H9 (cell line): ENCODE results near the gene GPD1. TPM values are rescaled to one million over a fixed set of nuclear protein-coding genes. Genes with fewer than 3 reads are reported as not detected.

Experiments
- DNase-seq: peaks from one replicate; pipeline ENCODE4 v3.0.0-alpha.2; 2017
- H2AFZ ChIP-seq: one replicate; pipeline ENCODE4 v1.6.1; 2013; ENCODE audit warnings: mild to moderate bottlenecking, low read length, control low read depth, moderate library complexity
- H2AK5ac ChIP-seq: 2 replicates; pipeline ENCODE4 v1.6.1; 2013; ENCODE audit warnings: low read length, control low read depth, mixed read lengths; ENCODE audit not compliant: insufficient read length
- H2BK120ac ChIP-seq: one replicate; pipeline ENCODE4 v1.6.1; 2013; ENCODE audit warnings: low read depth, mild to moderate bottlenecking, low read length, control low read depth, inconsistent platforms; ENCODE audit not compliant: poor library complexity, severe bottlenecking
- H2BK12ac ChIP-seq: 2 replicates; pipeline ENCODE4 v1.6.1; 2013; ENCODE audit warnings: low read length, control low read depth, mixed read lengths, low read depth; ENCODE audit not compliant: insufficient read length
- H2BK15ac ChIP-seq: 2 replicates; pipeline ENCODE4 v1.6.1; 2013; ENCODE audit warnings: low read depth, low read length, control low read depth
- H2BK20ac ChIP-seq: one replicate; pipeline ENCODE4 v1.6.1; 2013; ENCODE audit warnings: low read depth, mild to moderate bottlenecking, low read length, control low read depth, inconsistent platforms; ENCODE audit not compliant: poor library complexity, severe bottlenecking
- H2BK5ac ChIP-seq: 2 replicates; pipeline ENCODE4 v1.6.1; 2013; ENCODE audit warnings: low read length, control low read depth, mixed read lengths; ENCODE audit not compliant: insufficient read length
- H3K14ac ChIP-seq: 2 replicates; pipeline ENCODE4 v1.6.1; 2013; ENCODE audit warnings: low read length, control low read depth; ENCODE audit not compliant: insufficient read depth
- H3K18ac ChIP-seq: 2 replicates; pipeline ENCODE4 v1.6.1; 2013; ENCODE audit warnings: low read depth, mild to moderate bottlenecking, mixed read lengths, low read length, control low read depth; ENCODE audit not compliant: insufficient read length
- H3K23ac ChIP-seq: 2 replicates; pipeline ENCODE4 v1.6.1; 2013; ENCODE audit warnings: low read length, control low read depth, mixed read lengths, low read depth; ENCODE audit not compliant: insufficient read length
- H3K23me2 ChIP-seq: 2 replicates; pipeline ENCODE4 v1.6.1; 2013; ENCODE audit warnings: low read depth, mild to moderate bottlenecking, mixed read lengths, low read length, control low read depth; ENCODE audit not compliant: insufficient read length, poor library complexity, severe bottlenecking
- H3K27ac ChIP-seq: 2 replicates; pipeline ENCODE4 v1.5.1; 2013; ENCODE audit warnings: low read length, control low read depth, mixed read lengths, low read depth; ENCODE audit not compliant: insufficient read length
- H3K27me3 ChIP-seq: 2 replicates; pipeline ENCODE4 v1.6.1; 2013; ENCODE audit warnings: low read length, control low read depth, inconsistent platforms; ENCODE audit not compliant: insufficient read depth
- H3K4ac ChIP-seq: 2 replicates; pipeline ENCODE4 v1.6.1; 2013; ENCODE audit warnings: low read depth, mild to moderate bottlenecking, control low read depth, inconsistent platforms, low read length, moderate library complexity
- H3K4me1 ChIP-seq: 2 replicates; pipeline ENCODE4 v1.6.1; 2013; ENCODE audit warnings: low read length, control low read depth, inconsistent platforms; ENCODE audit not compliant: insufficient read depth
- H3K4me2 ChIP-seq: 2 replicates; pipeline ENCODE4 v1.6.1; 2013; ENCODE audit warnings: low read length, control low read depth, mixed read lengths; ENCODE audit not compliant: insufficient read length, insufficient read depth
- H3K56ac ChIP-seq: 2 replicates; pipeline ENCODE4 v1.6.1; 2013; ENCODE audit warnings: low read depth, mild to moderate bottlenecking, mixed read lengths, low read length, control low read depth; ENCODE audit not compliant: insufficient read length
- H3K79me1 ChIP-seq: 2 replicates; pipeline ENCODE4 v1.6.1; 2013; ENCODE audit warnings: low read depth, mild to moderate bottlenecking, moderate library complexity, low read length, control low read depth, inconsistent platforms; ENCODE audit not compliant: insufficient read depth, poor library complexity, severe bottlenecking
- H3K79me2 ChIP-seq: 2 replicates; pipeline ENCODE4 v1.6.1; 2013; ENCODE audit warnings: low read length, control low read depth, inconsistent platforms; ENCODE audit not compliant: insufficient read depth
- H3K9ac ChIP-seq: 2 replicates; pipeline ENCODE4 v1.6.1; 2013; ENCODE audit warnings: low read length, control low read depth, mixed read lengths; ENCODE audit not compliant: insufficient read length; ENCODE audit errors: extremely low read depth
- H3K9me3 ChIP-seq: one replicate; pipeline ENCODE4 v1.6.1; 2013; ENCODE audit warnings: low read depth, low read length, inconsistent platforms; ENCODE audit not compliant: control insufficient read depth
- H3T11ph ChIP-seq: one replicate; pipeline ENCODE4 v1.6.1; 2013; ENCODE audit warnings: mild to moderate bottlenecking, low read length, control low read depth, inconsistent platforms
- H4K20me1 ChIP-seq: one replicate; pipeline ENCODE4 v1.6.1; 2013; ENCODE audit not compliant: control insufficient read depth, insufficient read length, insufficient read depth
- H4K5ac ChIP-seq: 2 replicates; pipeline ENCODE4 v1.6.1; 2013; ENCODE audit warnings: low read depth, mild to moderate bottlenecking, mixed read lengths, low read length, control low read depth; ENCODE audit not compliant: insufficient read length
- H4K8ac ChIP-seq: replicated peaks from 2 replicates; pipeline ENCODE4 v1.6.1; 2013; ENCODE audit warnings: low read length, control low read depth, mixed read lengths, low read depth; ENCODE audit not compliant: insufficient read length
- H4K91ac ChIP-seq: 2 replicates; pipeline ENCODE4 v1.6.1; 2013; ENCODE audit warnings: low read depth, mild to moderate bottlenecking, moderate library complexity, mixed read lengths, low read length, control low read depth; ENCODE audit not compliant: insufficient read length
- H3K27ac Mint-ChIP-seq, 3 experiments: 2 replicates in 2 of 3; 3 replicates in 1 of 3; pipeline ENCODE4 v1.8.0; 2020 to 2021; ENCODE audit warnings: mixed read lengths in 3 of 3, mild to moderate bottlenecking in 1 of 3, moderate library complexity in 1 of 3
- H3K27me3 Mint-ChIP-seq: 2 replicates; pipeline ENCODE4 v1.8.0; 2021; ENCODE audit warnings: low read depth, mild to moderate bottlenecking, moderate library complexity, mixed read lengths
- H3K36me3 Mint-ChIP-seq, 3 experiments: 2 replicates in 2 of 3; 3 replicates in 1 of 3; pipeline ENCODE4 v1.8.0; 2020 to 2021; ENCODE audit warnings: low read depth in 3 of 3, mixed read lengths in 3 of 3; ENCODE audit not compliant: insufficient read depth in 1 of 3
- H3K4me1 Mint-ChIP-seq, 2 experiments: 2 replicates each; pipeline ENCODE4 v1.8.0; 2020; ENCODE audit warnings: mixed read lengths in 2 of 2
- H3K4me3 Mint-ChIP-seq, 2 experiments: 2 replicates in 1 of 2; 3 replicates in 1 of 2; pipeline ENCODE4 v1.8.0; 2020 to 2021; ENCODE audit warnings: mild to moderate bottlenecking in 2 of 2, mixed read lengths in 2 of 2, moderate library complexity in 1 of 2
- H3K9me3 Mint-ChIP-seq, 2 experiments: 2 replicates in 1 of 2; 3 replicates in 1 of 2; pipeline ENCODE4 v1.8.0; 2020; ENCODE audit warnings: mild to moderate bottlenecking in 2 of 2, mixed read lengths in 2 of 2, moderate library complexity in 1 of 2
- CTCF ChIP-seq: fragments of 200-600 bp; sonication (generic); conservative IDR thresholded peaks from 3 replicates; pipeline ENCODE4 v1.8.0; 2021; ENCODE audit warnings: antibody characterized with exemption, mild to moderate bottlenecking
- WGBS: extraction: QIAGEN DNeasy Blood & Tissue Kit; methylation state at CpG from one replicate; pipeline ENCODE4 v1.1.7; 2013; ENCODE audit warnings: missing lambda C conversion rate, low lambda C conversion rate, mixed read lengths; ENCODE audit not compliant: insufficient read length; ENCODE audit errors: extremely low coverage; 5-methylcytosine and 5-hydroxymethylcytosine counted together
- total RNA-seq: library from RNA; stranded (reverse); gene quantifications from 2 replicates; pipeline ENCODE4 v1.2.1, GENCODE V29; 2021

The GPD1 gene
- total RNA-seq, 1 experiment from 2014 or later, result 0.70 TPM

DNA sequence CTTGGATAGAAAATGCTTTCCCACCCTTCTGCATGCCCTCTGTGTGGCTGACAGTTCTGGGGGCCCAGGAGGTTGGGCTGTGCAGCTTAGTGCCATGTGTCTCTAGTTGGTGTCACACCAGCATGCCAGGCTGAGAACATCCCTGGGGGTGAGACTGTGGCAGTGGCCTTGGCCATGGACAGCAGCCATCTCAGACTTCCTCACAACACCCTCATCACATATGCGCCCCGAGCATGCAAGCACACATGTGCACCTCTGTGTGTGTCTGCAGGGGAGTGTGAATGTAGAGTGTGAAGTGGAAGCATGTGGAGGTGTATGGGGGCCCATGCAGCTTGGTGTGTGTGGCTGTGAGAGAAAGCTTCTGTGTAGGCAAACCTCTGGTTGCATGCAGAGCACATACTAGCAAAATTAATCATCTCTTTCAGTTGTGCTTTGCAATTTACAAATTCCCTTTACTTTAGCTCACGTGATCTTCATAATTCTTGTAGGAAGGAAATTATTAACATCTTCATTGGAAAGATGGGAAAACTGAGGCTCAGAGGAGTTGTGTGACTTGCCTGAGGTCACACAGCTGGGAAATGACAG is 38.0 kb upstream of the GPD1 start:
- no peak overlapping the region for H3K4ac ChIP-seq

More for the DNA sequence above, 38.0 kb upstream of the GPD1 start:
- Mint-ChIP-seq H3K9me3 (no peaks in the 10 kb centered on the region), H3K4me1 (peaks cover 7 to 11% of the 10 kb centered on the region in 2 experiments), H3K27ac (no peak overlapping the region), H3K36me3 (no peaks in the 10 kb centered on the region), H3K4me3 (no peak overlapping the region), H3K27me3 (peaks cover 36% of the 10 kb centered on the region)
- peak overlapping the region; percentile 21 for H3K18ac ChIP-seq
- H4K8ac ChIP-seq, result peak overlapping the region; percentile 4
- H3K14ac ChIP-seq, result peak overlapping the region; percentile 40; the same call in 1 of the 2 replicates
- no peak overlapping the region for H4K5ac ChIP-seq
- no peak for TF ChIP-seq CTCF
- H3T11ph ChIP-seq, result no peak overlapping the region
- H3K56ac ChIP-seq, result no peak overlapping the region
- H2BK5ac ChIP-seq, result no peak overlapping the region
- H4K91ac ChIP-seq, result no peak overlapping the region
- no peak overlapping the region for H3K23ac ChIP-seq
- H3K27ac ChIP-seq, result no peak overlapping the region
- WGBS, result no CpG with 5 or more reads among the region's 3 CpGs
- no peaks in the 10 kb centered on the region; the same call in 1 of the 2 replicates for H3K4me1 ChIP-seq
- no peaks in the 10 kb centered on the region for H3K79me2 ChIP-seq
- H2AK5ac ChIP-seq, result no peak overlapping the region
- H3K4me2 ChIP-seq, result no peak overlapping the region
- H2BK120ac ChIP-seq, result no peak overlapping the region
- no peaks in the 10 kb centered on the region for H3K23me2 ChIP-seq
- DNase-seq, result no peak
- peak overlapping the region; percentile 8 for H2BK12ac ChIP-seq
- H2AFZ ChIP-seq, result no peak overlapping the region
- no peaks in the 10 kb centered on the region for H3K9me3 ChIP-seq
- H2BK15ac ChIP-seq, result no peak overlapping the region
- no peaks in the 10 kb centered on the region; the same call in 1 of the 2 replicates for H3K27me3 ChIP-seq
- H2BK20ac ChIP-seq, result no peak overlapping the region
- H3K79me1 ChIP-seq, result no peaks in the 10 kb centered on the region
- no peak overlapping the region for H3K9ac ChIP-seq
- no peaks in the 10 kb centered on the region for H4K20me1 ChIP-seq
